ENCODE data around the gene GAB2.
A peak's percentile ranks its signal among the peaks of the same experiment; 100 is the strongest.

The GAB2 gene

DNA sequence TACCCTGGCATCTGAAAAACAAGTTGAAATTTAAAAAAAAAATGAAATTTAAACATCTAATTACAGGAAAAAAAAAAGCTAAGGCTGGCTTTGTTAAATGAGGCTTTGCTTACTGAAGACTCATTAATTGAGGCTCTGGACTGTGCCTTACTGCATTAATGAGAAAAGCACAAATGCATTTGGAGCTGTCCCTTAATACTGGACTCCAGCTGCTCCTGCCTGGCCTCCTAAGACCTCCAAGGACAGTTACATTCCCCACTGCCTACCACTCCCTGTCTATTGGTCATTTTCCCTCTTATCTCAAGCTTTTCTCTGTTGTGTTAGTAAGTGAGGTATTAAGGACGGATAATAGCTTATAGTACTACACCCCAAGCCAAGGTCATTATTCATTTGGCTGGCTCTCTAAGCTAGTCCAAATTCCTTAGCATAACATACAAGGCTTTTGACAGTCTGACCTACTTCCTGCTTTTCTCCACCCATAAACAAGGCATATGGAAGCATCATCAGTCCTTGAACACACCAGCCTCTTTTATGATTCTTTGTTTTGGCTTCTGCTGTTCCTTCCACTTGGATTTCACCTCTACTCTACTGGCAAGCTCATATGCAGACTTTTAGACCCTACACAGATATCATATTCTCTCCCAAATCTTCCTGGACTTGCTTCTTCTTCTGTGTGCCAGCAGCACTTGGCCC, 166.4 kb downstream of the GAB2 start:
- Histone ChIP-seq H3K27me3 (no peaks in the 10 kb centered on the region), H3K4me3 (ENCODE audit: low read depth in 1 of 2, low read length in 1 of 2) (no peak overlapping the region), H3K9me3 (no peaks in the 10 kb centered on the region), H3K27ac (peak overlapping the region; percentile 45), H3K36me3 (peaks cover 40% of the 10 kb centered on the region), H3K4me1 (ENCODE audit: control insufficient read depth in 1 of 2, insufficient read depth in 1 of 2, low read depth in 1 of 2, low read length in 1 of 2) (no peaks in the 10 kb centered on the region)
- no peak for TF ChIP-seq CTCF (IDR thresholded peaks at IDR 0.05)

DNA sequence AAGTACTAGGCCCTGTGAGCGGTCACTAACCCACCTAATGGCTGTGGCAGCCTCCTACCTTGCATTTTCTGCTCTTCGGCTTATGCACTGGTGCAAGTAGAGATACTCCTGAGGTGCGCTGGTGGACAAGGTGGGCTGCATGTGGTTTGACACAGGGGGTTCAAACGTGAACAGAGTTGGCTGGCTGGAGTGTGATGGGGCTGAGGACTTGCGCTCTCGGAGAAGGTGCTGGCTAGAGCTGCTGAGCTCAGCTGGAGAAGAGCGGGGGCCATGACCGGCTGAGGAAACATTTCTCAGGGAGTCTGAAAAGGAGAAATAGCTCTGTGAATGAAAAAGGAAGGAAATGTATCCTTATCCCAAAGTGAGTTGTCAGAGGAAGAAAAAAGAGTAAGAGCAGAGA, 167.5 kb downstream of the GAB2 start:
- Histone ChIP-seq H3K27me3 (no peaks in the 10 kb centered on the region), H3K9me3 (no peaks in the 10 kb centered on the region), H3K36me3 (peaks cover 44% of the 10 kb centered on the region), H3K4me3 (ENCODE audit: low read depth in 1 of 2, low read length in 1 of 2) (no peak overlapping the region), H3K4me1 (ENCODE audit: control insufficient read depth in 1 of 2, insufficient read depth in 1 of 2, low read depth in 1 of 2, low read length in 1 of 2) (no peaks in the 10 kb centered on the region), H3K27ac (peak overlapping the region; percentile 38)
- no peak for TF ChIP-seq CTCF (IDR thresholded peaks at IDR 0.05)

DNA sequence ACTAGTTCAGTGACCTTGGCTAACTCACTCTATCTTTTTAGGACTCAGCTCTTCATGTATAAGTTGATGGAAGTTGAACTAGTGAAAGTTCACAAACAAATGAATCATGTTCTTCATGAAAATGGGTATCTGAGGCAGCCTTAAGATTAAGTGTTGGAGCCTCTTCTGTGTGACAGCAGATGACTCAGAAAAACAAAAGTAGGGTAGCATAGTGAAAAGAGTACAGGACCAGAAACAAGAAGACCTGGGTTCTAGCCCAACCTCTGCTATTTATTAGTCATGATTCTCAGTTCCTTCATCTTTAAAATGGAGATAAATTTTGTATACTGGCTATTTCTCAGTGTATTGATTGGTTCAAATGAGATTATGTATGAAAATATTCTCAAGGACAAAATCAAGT, 168.7 kb downstream of the GAB2 start:
- no peak for TF ChIP-seq CTCF (IDR thresholded peaks at IDR 0.05)
- Histone ChIP-seq H3K27ac (peak overlapping the region; percentile 34), H3K4me1 (ENCODE audit: control insufficient read depth in 1 of 2, insufficient read depth in 1 of 2, low read depth in 1 of 2, low read length in 1 of 2) (no peaks in the 10 kb centered on the region), H3K9me3 (no peaks in the 10 kb centered on the region), H3K36me3 (peaks cover 44% of the 10 kb centered on the region), H3K4me3 (ENCODE audit: low read depth in 1 of 2, low read length in 1 of 2) (no peak overlapping the region), H3K27me3 (no peaks in the 10 kb centered on the region)

DNA sequence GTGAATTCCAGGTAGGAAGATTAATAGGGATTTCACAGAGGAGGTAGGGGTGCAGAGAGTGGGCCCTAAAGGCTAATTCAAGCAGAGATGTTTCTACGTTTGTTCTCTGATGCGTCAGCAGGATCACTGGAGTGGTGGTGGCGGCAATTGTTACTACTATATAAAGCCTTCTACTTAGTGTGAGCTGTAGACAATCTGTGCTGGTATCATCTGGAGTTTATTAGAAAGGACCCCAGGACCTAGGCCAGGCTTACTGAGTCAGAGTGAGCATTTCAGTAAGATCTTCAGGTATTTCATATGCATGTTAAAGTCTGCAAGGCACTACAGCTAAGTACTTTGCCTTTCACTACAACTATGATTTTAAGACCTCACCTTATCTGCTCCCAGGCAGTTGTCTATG, 169.4 kb downstream of the GAB2 start:
- TF ChIP-seq CTCF (IDR thresholded peaks at IDR 0.05): no peak
- Histone ChIP-seq H3K36me3 (peaks cover 44% of the 10 kb centered on the region), H3K27ac (peak overlapping the region; percentile 34), H3K4me3 (ENCODE audit: low read depth in 1 of 2, low read length in 1 of 2) (no peak overlapping the region), H3K4me1 (ENCODE audit: control insufficient read depth in 1 of 2, insufficient read depth in 1 of 2, low read depth in 1 of 2, low read length in 1 of 2) (no peaks in the 10 kb centered on the region), H3K27me3 (no peaks in the 10 kb centered on the region), H3K9me3 (no peaks in the 10 kb centered on the region)

DNA sequence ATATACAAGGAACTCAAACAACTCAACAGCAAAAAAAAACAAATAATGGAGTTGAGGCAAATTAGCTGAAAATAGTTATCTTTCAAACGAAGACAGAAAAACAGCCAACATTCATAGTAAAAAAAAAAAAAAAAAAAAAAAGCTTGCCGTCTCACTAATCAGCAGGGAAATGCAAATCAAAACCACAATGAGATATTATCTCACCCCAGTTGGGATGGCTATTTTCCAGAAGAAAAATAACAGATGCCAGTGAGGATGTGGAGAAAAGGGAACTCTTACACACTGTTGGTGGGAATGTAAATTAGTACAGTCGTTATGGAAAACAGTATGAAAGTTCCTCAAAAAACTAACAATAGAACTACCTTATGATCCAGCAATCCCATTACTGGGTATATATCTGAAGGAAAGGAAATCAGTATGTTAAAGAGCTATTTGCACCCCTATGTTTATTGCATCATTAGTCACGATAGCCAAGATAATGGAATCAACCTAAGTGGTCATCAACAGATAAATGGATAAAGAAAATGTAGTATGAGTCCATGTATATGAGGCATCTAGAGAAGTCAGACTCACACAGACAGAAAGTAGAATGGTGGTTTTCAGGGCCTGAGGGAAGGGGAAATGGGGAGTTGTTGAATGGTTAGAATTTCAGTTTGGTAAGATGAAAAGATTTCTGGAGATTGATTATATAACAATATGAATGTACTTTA, 172.9 kb downstream of the GAB2 start:
- Histone ChIP-seq H3K9me3 (no peaks in the 10 kb centered on the region), H3K27ac (peak overlapping the region; percentile 40), H3K27me3 (no peaks in the 10 kb centered on the region), H3K36me3 (peaks cover 36% of the 10 kb centered on the region), H3K4me1 (ENCODE audit: control insufficient read depth in 1 of 2, insufficient read depth in 1 of 2, low read depth in 1 of 2, low read length in 1 of 2) (no peaks in the 10 kb centered on the region), H3K4me3 (ENCODE audit: low read depth in 1 of 2, low read length in 1 of 2) (no peak overlapping the region)
- no peak for TF ChIP-seq CTCF (IDR thresholded peaks at IDR 0.05)

All from neutrophil (primary cell).